ENCODE measurements around the gene TPD52L2.
"Not testable (repeated sequence)": the region's sequence is repeated elsewhere in the genome, so short reads cannot be mapped to it uniquely, and the experiment has no call there.

Gene TPD52L2

DNA sequence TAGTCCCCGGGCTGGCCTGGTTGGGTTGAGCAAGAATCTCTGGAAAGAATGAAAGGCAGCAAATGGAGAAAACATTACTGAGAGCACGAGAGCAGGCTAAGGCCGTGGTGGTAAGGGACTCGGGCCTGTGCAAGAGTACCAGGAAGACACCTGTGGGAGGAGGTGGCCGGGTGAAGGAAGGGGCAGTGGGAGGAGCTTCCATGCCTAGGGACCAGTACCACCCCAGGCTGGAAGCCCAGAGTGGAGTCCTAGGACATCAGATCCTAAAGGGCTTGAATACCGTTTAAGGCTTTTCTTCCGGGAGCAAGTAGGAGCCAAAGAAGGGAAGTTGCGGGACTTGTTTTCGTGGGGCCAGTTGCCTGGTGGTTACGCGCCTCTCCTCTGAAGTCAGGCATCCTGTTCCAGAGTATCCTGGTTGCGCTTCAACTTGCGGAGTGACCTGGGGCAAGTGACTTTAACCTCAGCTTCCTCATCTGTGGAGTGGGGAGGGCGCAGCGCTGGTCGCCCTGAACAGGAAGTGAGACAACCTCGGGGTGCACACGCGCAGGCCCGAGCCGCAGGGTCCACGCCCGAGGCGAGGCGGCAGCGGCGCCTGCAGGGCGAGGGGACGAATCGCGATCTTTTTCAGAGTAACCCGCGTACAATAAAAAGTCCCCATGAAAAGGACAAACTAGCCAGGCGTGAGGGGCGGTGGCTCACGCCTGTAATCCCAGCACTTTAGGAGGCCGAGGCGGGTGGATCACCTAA, 1.1 kb upstream of the TPD52L2 start:
- Histone ChIP-seq H2AFZ (ENCODE audit: low read depth, low read length) (no peak overlapping the region), H3K4me3 (ENCODE audit: low read length) (peak overlapping the region; percentile 94), H3K4me1 (ENCODE audit: insufficient read depth, low read length) (peaks cover 21% of the 10 kb centered on the region), H3K9me3 (ENCODE audit: low read length) (no peaks in the 10 kb centered on the region), H3K27me3 (ENCODE audit: insufficient read depth, low read length) (no peaks in the 10 kb centered on the region), H3K36me3 (ENCODE audit: insufficient read depth, low read length) (peaks cover 22% of the 10 kb centered on the region)

- no peaks in the 10 kb centered on the region for H3K27me3 ChIP-seq (ENCODE audit: insufficient read depth, low read length)
- H2AFZ ChIP-seq (ENCODE audit: low read depth, low read length), result no peak overlapping the region
- peaks cover 28% of the 10 kb centered on the region for H3K36me3 ChIP-seq (ENCODE audit: insufficient read depth, low read length)
- H3K4me1 ChIP-seq (ENCODE audit: insufficient read depth, low read length), result peaks cover 15% of the 10 kb centered on the region
- H3K4me3 ChIP-seq (ENCODE audit: low read length), result peak overlapping the region; percentile 94
- H3K9me3 ChIP-seq (ENCODE audit: low read length), result no peaks in the 10 kb centered on the region
Measured at GRCh38 chr20:63864545-63864977, 509 bp upstream of the TPD52L2 start.

DNA sequence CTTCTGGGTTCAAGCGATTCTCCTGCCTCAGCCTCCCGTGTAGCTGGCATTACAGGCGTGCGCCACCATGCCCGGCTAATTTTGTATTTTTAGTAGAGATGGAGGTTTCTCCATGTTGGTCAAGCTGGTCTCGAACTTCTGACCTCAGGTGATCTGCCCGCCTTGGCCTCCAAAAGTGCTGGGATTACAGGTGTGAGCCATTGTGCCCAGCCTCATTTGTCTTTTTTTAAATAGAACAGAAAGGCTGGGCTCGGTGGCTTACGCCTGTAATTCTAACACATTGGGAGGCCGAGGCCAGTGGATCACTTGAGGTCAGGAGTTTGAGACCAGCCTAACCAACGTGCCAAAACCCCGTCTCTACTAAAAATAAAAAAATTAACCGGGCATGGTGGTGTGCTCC, 2.0 kb downstream of the TPD52L2 start:
- not testable (repeated sequence) for H3K27me3 ChIP-seq (ENCODE audit: insufficient read depth, low read length); H3K4me3 ChIP-seq (ENCODE audit: low read length); H3K9me3 ChIP-seq (ENCODE audit: low read length); H2AFZ ChIP-seq (ENCODE audit: low read depth, low read length)
- H3K4me1 ChIP-seq (ENCODE audit: insufficient read depth, low read length), result peaks cover 15% of the 10 kb centered on the region
- H3K36me3 ChIP-seq (ENCODE audit: insufficient read depth, low read length), result peaks cover 35% of the 10 kb centered on the region

DNA sequence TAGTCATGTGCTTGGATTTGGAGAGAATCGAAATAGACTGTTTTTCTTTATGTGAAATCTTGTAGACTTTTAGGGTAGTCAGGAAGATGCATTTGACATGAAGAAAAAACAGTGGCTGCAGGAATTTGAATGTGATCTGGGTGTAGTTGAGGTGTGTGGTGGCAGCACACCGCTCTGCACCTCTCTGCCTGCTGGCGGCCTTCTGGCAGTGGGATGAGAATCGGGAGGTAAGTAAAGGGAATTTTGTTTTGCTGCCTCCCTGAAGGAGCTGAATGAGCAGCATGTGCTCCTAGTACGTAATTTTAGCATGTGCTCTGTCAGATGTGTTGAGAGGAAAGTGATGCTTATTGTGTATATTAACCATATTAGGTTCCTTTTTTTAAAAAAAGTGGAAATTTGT, 3.2 kb downstream of the TPD52L2 start:
- Histone ChIP-seq H3K4me1 (ENCODE audit: insufficient read depth, low read length) (peaks cover 15% of the 10 kb centered on the region), H3K4me3 (ENCODE audit: low read length) (no peak overlapping the region), H3K27me3 (ENCODE audit: insufficient read depth, low read length) (no peaks in the 10 kb centered on the region), H3K9me3 (ENCODE audit: low read length) (no peaks in the 10 kb centered on the region), H3K36me3 (ENCODE audit: insufficient read depth, low read length) (peaks cover 31% of the 10 kb centered on the region), H2AFZ (ENCODE audit: low read depth, low read length) (no peak overlapping the region)

DNA sequence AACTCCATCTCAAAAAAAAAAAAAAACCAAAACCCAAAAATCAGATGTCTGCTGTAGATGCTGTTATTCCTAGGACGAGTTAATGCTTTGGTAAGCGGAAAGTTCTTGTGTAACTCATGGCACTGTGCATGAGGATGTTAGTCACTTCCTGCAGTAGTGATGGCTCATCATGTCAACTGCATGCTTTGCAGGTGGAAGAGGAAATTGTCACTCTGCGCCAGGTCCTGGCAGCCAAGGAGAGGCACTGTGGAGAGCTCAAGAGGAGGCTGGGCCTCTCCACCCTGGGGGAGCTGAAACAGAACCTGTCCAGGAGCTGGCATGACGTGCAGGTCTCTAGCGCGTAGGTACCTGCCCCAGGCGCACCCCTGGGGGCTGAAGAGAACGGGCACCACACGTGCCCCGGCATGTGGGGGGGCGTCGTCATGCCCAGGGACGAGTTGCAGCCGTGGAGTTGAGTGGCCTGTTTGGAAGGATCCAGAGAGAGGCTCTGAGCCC, 8.5 kb downstream of the TPD52L2 start:
- no peaks in the 10 kb centered on the region for H3K27me3 ChIP-seq (ENCODE audit: insufficient read depth, low read length)
- no peak overlapping the region for H2AFZ ChIP-seq (ENCODE audit: low read depth, low read length)
- no peak overlapping the region for H3K4me3 ChIP-seq (ENCODE audit: low read length)
- H3K9me3 ChIP-seq (ENCODE audit: low read length), result no peaks in the 10 kb centered on the region
- peaks cover 61% of the 10 kb centered on the region for H3K36me3 ChIP-seq (ENCODE audit: insufficient read depth, low read length)
- H3K4me1 ChIP-seq (ENCODE audit: insufficient read depth, low read length), result no peaks in the 10 kb centered on the region

DNA sequence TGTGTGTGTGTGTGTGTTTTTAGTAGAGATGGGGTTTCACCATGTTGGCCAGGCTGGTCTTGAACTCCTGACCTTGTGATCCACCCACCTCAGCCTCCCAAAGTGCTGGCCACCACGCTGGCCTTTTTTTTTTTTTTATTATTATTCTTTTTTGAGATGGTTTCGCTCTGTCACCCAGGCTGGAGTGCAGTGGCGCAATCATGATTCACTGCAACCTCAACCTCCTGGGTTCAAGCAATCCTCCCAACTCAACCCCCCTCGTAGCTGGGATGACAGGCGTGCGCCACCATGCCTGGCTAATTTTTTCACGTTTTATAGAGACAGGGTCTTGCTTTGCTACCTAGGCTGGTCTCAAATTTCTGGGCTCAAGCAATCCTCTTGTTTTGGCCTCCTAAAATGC, 9.2 kb downstream of the TPD52L2 start:
- not testable (repeated sequence) for H3K4me1 ChIP-seq (ENCODE audit: insufficient read depth, low read length); H3K27me3 ChIP-seq (ENCODE audit: insufficient read depth, low read length); H3K4me3 ChIP-seq (ENCODE audit: low read length); H3K9me3 ChIP-seq (ENCODE audit: low read length); H2AFZ ChIP-seq (ENCODE audit: low read depth, low read length)
- peaks cover 55% of the 10 kb centered on the region for H3K36me3 ChIP-seq (ENCODE audit: insufficient read depth, low read length)

- peaks cover 46% of the 10 kb centered on the region for H3K36me3 ChIP-seq (ENCODE audit: insufficient read depth, low read length)
- H3K4me3 ChIP-seq (ENCODE audit: low read length), result no peak overlapping the region
- no peaks in the 10 kb centered on the region for H3K4me1 ChIP-seq (ENCODE audit: insufficient read depth, low read length)
- H3K9me3 ChIP-seq (ENCODE audit: low read length), result no peaks in the 10 kb centered on the region
- H2AFZ ChIP-seq (ENCODE audit: low read depth, low read length), result no peak overlapping the region
- H3K27me3 ChIP-seq (ENCODE audit: insufficient read depth, low read length), result no peaks in the 10 kb centered on the region
Measured at GRCh38 chr20:63876489-63877036, 11.5 kb downstream of the TPD52L2 start.

DNA sequence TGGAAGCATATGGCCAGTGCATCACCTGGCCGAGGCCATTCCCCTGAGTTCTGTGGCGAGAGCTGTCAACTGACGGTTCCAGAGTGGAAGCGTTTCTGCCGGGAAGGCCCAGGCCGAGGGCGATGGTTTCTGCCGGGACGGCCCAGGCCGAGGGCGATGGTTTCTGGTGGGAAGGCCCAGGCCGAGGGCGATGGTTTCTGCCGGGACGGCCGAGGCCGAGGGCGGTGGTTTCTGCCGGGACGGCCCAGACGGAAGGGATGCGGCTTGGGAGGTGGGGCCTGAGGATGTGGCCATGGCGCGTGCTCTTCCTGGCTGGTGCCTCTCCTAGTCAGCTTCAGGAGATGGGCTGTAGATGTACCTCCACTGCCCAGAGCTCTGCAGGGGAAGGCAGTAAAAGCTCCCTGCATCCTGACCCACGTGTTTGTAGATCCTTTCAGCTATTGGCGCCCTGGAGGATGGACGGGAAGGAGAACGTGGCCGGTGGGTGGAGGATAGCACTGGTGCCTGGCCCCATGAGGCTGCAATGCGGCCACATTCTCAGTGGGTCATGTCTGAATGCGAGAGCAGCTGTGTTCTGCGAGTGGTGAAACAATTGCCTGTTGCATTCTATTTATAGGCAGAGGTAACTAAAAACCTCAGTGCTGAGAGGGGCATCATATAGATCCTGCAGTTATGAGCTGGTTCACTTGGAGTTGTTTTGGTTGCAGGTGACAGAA, 12.8 kb downstream of the TPD52L2 start:
- no peaks in the 10 kb centered on the region for H3K4me1 ChIP-seq (ENCODE audit: insufficient read depth, low read length)
- no peak overlapping the region for H3K4me3 ChIP-seq (ENCODE audit: low read length)
- no peaks in the 10 kb centered on the region for H3K9me3 ChIP-seq (ENCODE audit: low read length)
- H3K27me3 ChIP-seq (ENCODE audit: insufficient read depth, low read length), result no peaks in the 10 kb centered on the region
- H3K36me3 ChIP-seq (ENCODE audit: insufficient read depth, low read length), result peaks cover 53% of the 10 kb centered on the region
- H2AFZ ChIP-seq (ENCODE audit: low read depth, low read length), result no peak overlapping the region

- Histone ChIP-seq H3K36me3 (ENCODE audit: insufficient read depth, low read length) (peaks cover 57% of the 10 kb centered on the region), H3K4me3 (ENCODE audit: low read length) (no peak overlapping the region), H3K4me1 (ENCODE audit: insufficient read depth, low read length) (no peaks in the 10 kb centered on the region), H2AFZ (ENCODE audit: low read depth, low read length) (no peak overlapping the region), H3K9me3 (ENCODE audit: low read length) (no peaks in the 10 kb centered on the region), H3K27me3 (ENCODE audit: insufficient read depth, low read length) (no peaks in the 10 kb centered on the region)
Measured at GRCh38 chr20:63878899-63879663, 14.0 kb downstream of the TPD52L2 start.

- H2AFZ ChIP-seq (ENCODE audit: low read depth, low read length); H3K4me1 ChIP-seq (ENCODE audit: insufficient read depth, low read length); H3K4me3 ChIP-seq (ENCODE audit: low read length); H3K27me3 ChIP-seq (ENCODE audit: insufficient read depth, low read length); H3K9me3 ChIP-seq (ENCODE audit: low read length): not testable (repeated sequence)
- peaks cover 58% of the 10 kb centered on the region for H3K36me3 ChIP-seq (ENCODE audit: insufficient read depth, low read length)
Measured at GRCh38 chr20:63880901-63881300, 15.8 kb downstream of the TPD52L2 start.

- Histone ChIP-seq H3K4me1 (ENCODE audit: insufficient read depth, low read length) (no peaks in the 10 kb centered on the region), H3K27me3 (ENCODE audit: insufficient read depth, low read length) (no peaks in the 10 kb centered on the region), H3K4me3 (ENCODE audit: low read length) (no peak overlapping the region), H3K36me3 (ENCODE audit: insufficient read depth, low read length) (peaks cover 52% of the 10 kb centered on the region), H3K9me3 (ENCODE audit: low read length) (no peaks in the 10 kb centered on the region), H2AFZ (ENCODE audit: low read depth, low read length) (no peak overlapping the region)
Measured at GRCh38 chr20:63881451-63882226, 16.6 kb downstream of the TPD52L2 start.
